ENCODE results near the gene POMC. TPM values are rescaled to one million over a fixed set of nuclear protein-coding genes. Genes with fewer than 3 reads are reported as not detected.

POMC gene
- polyA plus RNA-seq, 1 experiment, result 0.43 TPM

DNA sequence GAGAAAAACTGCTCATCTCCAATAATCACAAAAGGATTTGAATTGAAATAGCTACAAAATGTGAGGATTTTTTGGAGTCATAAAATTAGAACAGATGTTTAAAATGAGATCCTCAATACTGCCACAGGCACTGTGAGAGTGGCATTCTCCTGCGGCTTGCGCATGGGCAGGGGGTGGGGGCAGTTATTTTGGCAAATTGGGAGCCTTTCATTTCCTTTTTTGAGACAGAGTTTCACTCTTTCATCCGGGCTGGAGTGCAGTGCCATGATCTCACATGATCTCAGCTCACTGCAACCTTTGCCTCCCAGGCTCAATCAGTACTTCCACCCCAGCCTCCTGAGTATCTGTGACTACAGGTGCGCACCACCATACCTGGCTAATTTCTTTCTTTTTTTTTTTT, 42.4 kb downstream of the POMC start:
- no peak overlapping the region for H3K4me3 ChIP-seq (ENCODE audit: low read depth, low read length)
- no peaks in the 10 kb centered on the region for H3K27me3 ChIP-seq (ENCODE audit: control insufficient read depth, insufficient read depth, low read length)
- TF ChIP-seq, protein P1, sequence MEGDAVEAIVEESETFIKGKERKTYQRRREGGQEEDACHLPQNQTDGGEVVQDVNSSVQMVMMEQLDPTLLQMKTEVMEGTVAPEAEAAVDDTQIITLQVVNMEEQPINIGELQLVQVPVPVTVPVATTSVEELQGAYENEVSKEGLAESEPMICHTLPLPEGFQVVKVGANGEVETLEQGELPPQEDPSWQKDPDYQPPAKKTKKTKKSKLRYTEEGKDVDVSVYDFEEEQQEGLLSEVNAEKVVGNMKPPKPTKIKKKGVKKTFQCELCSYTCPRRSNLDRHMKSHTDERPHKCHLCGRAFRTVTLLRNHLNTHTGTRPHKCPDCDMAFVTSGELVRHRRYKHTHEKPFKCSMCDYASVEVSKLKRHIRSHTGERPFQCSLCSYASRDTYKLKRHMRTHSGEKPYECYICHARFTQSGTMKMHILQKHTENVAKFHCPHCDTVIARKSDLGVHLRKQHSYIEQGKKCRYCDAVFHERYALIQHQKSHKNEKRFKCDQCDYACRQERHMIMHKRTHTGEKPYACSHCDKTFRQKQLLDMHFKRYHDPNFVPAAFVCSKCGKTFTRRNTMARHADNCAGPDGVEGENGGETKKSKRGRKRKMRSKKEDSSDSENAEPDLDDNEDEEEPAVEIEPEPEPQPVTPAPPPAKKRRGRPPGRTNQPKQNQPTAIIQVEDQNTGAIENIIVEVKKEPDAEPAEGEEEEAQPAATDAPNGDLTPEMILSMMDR (IDR thresholded peaks at IDR 0.05; ENCODE audit: insufficient read depth, low read depth, low read length), result no peak
- no peaks in the 10 kb centered on the region for H3K36me3 ChIP-seq (ENCODE audit: control insufficient read depth, insufficient read depth, low read length)
- ChIA-PET CTCF (interaction anchor here (8.8 kb wide), 1 partner anchor 151 kb away, joined by 154 read pairs; no protein-coding TSS in a partner anchor), POLR2A (no interaction called here)
- DNase-seq (ENCODE audit: low read depth), result no peak

DNA sequence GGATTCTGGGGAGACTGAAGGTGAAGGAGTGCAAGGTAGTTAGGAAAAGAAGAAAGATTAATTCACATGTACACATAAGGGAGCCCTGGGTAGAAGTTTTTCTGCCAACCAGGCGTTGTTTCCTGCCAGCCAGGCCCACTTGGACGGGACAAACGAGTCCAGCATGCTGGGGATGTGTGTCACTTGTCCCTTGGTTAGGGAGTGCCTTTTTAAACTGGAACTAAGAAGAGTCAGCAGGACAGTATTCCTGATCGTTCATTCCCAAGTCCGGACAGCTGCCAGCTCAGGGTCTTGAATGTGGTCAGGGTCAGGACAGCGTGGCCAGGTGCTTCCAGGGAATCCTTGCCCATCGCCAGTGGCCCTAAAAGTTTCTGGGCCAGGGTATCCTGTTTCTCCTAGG, 43.2 kb downstream of the POMC start:
- TF ChIP-seq, protein P1 (IDR thresholded peaks at IDR 0.05; ENCODE audit: insufficient read depth, low read depth, low read length), result no peak
- no peak overlapping the region for H3K4me3 ChIP-seq (ENCODE audit: low read depth, low read length)
- ChIA-PET POLR2A (no interaction called here), CTCF (interaction anchor here (1.1 to 1.2 kb wide), 2 partner anchors 72 to 150 kb away, joined by 3 to 4 read pairs; no protein-coding TSS in a partner anchor)
- no peaks in the 10 kb centered on the region for H3K27me3 ChIP-seq (ENCODE audit: control insufficient read depth, insufficient read depth, low read length)
- H3K36me3 ChIP-seq (ENCODE audit: control insufficient read depth, insufficient read depth, low read length), result no peaks in the 10 kb centered on the region
- DNase-seq (ENCODE audit: low read depth), result no peak

DNA sequence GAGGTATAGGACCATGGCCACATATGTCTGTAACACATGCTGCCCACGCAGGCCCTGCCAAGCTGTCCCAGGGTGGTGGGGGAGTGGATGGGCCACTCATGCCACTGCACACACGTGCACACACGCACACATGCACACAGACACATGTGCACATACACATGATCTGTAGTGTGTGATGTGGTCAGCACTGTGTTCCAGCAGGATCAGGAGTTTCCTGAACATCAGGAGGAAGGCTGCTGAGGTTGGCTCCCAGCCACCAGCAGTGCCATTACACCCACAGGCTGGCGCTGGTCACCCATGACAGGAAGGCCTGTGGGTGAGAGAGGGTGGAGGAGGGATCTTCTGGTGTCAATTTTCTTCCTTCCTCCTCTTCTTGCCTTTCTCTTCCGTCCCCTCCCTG, 44.7 kb downstream of the POMC start:
- H3K27me3 ChIP-seq (ENCODE audit: control insufficient read depth, insufficient read depth, low read length), result no peaks in the 10 kb centered on the region; the same call in 1 of the 2 replicates
- POLR2A ChIA-PET, result no interaction called here
- no peak for DNase-seq (ENCODE audit: low read depth)
- no peaks in the 10 kb centered on the region for H3K36me3 ChIP-seq (ENCODE audit: control insufficient read depth, insufficient read depth, low read length)
- CTCF ChIA-PET, result interaction anchor here (1.6 to 3.4 kb wide), 2 partner anchors 148 to 151 kb away, joined by 4 to 12 read pairs; no protein-coding TSS in a partner anchor
- H3K4me3 ChIP-seq (ENCODE audit: low read depth, low read length), result no peak overlapping the region
- TF ChIP-seq, protein P1 (IDR thresholded peaks at IDR 0.05; ENCODE audit: insufficient read depth, low read depth, low read length), result no peak

DNA sequence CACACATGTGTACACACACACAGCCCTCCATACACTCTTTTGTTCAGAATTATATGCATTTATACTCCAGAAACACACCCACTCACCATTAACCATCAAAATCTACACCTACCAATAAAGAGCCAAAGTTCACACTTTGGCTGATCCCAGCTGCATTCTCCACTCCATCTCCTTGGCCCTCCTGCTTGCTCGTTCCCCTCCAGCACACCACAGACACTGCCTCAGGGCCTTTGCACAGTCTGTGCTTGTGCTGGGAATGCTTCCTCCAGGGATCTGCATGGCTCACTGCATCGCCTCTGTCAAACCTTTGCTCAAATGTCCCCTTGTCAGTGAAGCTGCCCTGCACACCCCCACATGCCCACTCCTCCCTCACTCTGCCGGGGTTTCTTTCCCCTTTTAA, 46.0 kb downstream of the POMC start:
- no peak for DNase-seq (ENCODE audit: low read depth)
- CTCF ChIA-PET, result interaction anchor here (1.6 to 3.4 kb wide), 2 partner anchors 146 to 150 kb away, joined by 4 to 12 read pairs; no protein-coding TSS in a partner anchor
- Histone ChIP-seq H3K36me3 (ENCODE audit: control insufficient read depth, insufficient read depth, low read length) (no peaks in the 10 kb centered on the region), H3K27me3 (ENCODE audit: control insufficient read depth, insufficient read depth, low read length) (no peaks in the 10 kb centered on the region; the same call in 1 of the 2 replicates), H3K4me3 (ENCODE audit: low read depth, low read length) (no peak overlapping the region)
- POLR2A ChIA-PET, result no interaction called here
- TF ChIP-seq, protein P1 (IDR thresholded peaks at IDR 0.05; ENCODE audit: insufficient read depth, low read depth, low read length), result no peak

DNA sequence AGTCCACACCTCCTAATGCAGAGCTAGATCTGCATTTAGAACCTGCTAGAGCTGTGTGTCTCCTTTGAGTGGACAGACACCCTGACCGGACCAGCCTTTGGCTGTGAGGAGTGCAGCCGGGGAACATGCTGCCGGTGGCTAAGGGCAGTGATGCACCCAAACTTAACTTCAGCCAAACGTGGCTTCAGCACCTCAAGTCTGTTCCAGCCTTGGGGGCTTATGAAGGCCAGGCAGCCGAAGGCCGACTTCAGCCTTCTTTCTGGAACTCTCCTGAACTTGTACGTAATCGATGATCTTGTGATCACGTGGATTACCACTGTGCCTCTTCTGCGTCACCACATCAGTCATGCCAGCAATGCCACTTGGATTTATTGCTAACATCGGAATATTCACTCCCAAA, 49.1 kb downstream of the POMC start:
- Histone ChIP-seq H3K4me3 (ENCODE audit: low read depth, low read length) (no peak overlapping the region), H3K27me3 (ENCODE audit: control insufficient read depth, insufficient read depth, low read length) (no peaks in the 10 kb centered on the region; the same call in 1 of the 2 replicates), H3K36me3 (ENCODE audit: control insufficient read depth, insufficient read depth, low read length) (no peaks in the 10 kb centered on the region)
- TF ChIP-seq, protein P1 (IDR thresholded peaks at IDR 0.05; ENCODE audit: insufficient read depth, low read depth, low read length), result no peak
- CTCF ChIA-PET, result interaction anchor here (1.4 to 1.7 kb wide), 3 partner anchors 9 to 144 kb away, joined by 3 to 5 read pairs (median 4); no protein-coding TSS in a partner anchor
- DNase-seq (ENCODE audit: low read depth), result no peak
- POLR2A ChIA-PET, result no interaction called here
